ENCODE measurements around the gene TPCN1.

- TF ChIP-seq CTCF (IDR thresholded peaks at IDR 0.05; ENCODE audit: insufficient read depth, low read depth, low read length) = no peak
- TF ChIP-seq EZH2 (IDR thresholded peaks at IDR 0.05; ENCODE audit: insufficient read depth, low read length) = no peak
These were observed 11.7 kb downstream of the TPCN1 start for GRCh38 chr12:113232840-113233585.
